ENCODE results near the gene MGRN1.

The MGRN1 gene

DNA sequence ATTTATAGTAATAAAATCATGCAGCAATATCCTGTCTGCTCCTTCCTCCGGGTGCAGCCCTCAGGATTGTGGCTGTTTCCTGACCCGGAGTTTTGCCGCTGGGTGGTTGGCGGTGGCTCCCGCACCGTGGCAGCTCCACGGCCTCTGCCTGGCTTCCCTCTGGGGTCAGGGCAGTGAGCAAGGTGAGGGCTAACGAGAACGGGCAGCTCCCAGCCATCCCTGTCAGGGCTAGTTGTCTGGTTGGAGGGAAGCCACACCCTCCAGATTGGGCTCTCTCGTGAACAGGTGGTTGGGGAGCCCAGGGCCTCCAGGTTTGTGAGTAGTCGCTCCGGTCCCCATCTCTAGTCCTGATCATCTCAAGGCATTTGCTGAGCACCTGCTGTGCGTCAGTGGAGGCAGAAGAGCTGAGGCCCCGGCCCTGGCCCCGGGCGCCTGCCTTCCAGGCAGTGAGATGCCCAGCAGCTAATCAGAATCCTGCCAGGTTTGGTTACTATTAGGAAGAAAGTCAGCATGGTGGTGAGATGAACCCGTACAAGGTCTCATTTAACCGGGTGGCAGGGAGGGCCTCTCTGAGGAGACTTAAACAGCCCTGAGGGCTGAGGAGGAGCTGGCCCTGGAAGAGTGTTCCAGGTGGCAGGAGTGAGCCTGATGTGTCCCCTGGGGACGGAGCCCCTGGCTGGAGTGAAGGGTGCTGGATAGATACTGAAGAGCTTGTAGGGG is 66.5 kb downstream of the MGRN1 start:
- no peak overlapping the region for H3K4me3 ChIP-seq (replicated peaks; ENCODE audit: low read depth, low read length)
- TF ChIP-seq, protein P1, sequence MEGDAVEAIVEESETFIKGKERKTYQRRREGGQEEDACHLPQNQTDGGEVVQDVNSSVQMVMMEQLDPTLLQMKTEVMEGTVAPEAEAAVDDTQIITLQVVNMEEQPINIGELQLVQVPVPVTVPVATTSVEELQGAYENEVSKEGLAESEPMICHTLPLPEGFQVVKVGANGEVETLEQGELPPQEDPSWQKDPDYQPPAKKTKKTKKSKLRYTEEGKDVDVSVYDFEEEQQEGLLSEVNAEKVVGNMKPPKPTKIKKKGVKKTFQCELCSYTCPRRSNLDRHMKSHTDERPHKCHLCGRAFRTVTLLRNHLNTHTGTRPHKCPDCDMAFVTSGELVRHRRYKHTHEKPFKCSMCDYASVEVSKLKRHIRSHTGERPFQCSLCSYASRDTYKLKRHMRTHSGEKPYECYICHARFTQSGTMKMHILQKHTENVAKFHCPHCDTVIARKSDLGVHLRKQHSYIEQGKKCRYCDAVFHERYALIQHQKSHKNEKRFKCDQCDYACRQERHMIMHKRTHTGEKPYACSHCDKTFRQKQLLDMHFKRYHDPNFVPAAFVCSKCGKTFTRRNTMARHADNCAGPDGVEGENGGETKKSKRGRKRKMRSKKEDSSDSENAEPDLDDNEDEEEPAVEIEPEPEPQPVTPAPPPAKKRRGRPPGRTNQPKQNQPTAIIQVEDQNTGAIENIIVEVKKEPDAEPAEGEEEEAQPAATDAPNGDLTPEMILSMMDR (IDR thresholded peaks at IDR 0.05; ENCODE audit: low read length, missing control alignments): no peak
- no peak for DNase-seq (ENCODE audit: low read depth)

DNA sequence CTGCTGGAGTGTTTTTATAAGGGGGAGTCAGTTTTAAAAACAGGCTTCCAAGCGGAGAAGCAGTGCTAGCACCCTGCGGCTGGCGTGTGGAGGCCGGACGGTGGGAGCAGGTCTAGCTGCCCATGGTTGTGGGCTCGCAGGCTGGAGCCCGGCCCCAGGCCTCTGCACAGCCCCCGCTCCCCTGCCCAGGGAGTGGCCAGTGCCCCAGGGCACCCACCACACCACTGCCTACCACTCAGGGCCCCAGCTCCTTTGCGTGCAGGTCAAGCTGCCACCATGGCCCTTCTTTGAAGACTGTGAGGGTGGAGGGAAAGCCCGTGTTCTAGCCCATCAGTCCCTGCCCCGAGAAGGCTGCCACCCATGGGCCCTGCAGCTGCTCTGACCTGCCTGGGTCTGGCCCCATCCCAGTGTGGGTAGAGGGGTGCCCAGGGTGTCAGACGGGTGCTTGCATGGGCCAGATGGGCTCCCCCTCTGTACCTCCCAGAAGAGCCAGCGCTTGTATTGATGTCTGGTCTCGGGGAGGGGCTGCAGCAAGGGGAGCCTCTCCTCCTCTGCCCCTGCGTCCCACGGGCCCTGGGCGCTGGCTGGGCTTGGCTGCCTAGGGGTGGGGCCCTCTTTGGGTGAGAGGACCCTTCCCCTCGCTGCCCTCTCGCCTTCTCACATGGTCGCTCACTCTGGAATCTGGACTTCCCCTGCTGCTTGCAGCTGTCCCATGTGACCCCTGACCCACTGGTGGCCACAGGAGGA is 67.2 kb downstream of the MGRN1 start:
- TF ChIP-seq, protein P1 (IDR thresholded peaks at IDR 0.05; ENCODE audit: low read length, missing control alignments): no peak
- DNase-seq (ENCODE audit: low read depth): no peak
- H3K4me3 ChIP-seq (replicated peaks; ENCODE audit: low read depth, low read length): no peak overlapping the region

DNA sequence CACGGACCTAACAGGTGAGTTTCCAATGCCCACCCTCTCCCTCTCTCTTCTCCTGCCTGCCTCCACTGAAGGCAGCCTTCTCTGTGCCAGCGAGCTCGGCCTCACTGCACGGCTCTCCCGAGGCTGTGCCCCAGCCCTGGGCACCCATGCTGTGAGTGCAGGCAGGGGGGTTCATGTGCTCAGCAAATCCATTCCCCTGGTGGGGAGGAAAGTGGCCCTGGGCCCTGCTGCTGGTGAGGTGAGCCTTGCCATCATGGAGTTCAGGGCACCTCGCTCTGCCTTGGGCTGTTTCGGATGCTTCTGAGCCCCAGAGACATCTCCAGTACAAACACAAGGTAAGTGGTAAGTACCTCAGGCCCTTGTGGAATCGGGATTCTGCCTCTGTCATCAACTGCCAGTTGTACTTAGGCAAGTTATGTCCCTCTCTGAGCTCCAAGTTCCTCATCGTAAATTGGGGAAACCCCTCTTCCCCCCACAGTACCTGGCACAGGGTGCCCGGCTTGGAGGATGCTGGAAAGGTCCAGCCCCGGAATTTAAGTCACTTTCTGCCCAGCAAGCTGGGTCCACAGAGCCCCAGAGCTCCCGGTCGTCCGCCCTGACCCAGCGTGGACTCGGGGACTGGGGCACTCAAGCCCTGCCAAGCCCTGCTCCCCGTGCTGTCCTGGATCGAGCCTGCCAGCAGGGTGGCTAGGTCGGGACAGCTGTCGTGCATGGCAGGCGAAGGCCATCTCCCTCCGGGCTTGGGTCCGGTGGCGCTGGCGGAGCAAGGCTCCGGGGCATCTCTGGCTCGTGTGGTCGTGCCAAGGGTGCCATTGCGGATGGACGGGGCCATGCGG is 68.1 kb downstream of the MGRN1 start:
- peak overlapping the region; percentile 61 for H3K4me3 ChIP-seq (replicated peaks; ENCODE audit: low read depth, low read length)
- DNase-seq (ENCODE audit: low read depth): no peak
- TF ChIP-seq, protein P1 (IDR thresholded peaks at IDR 0.05; ENCODE audit: low read length, missing control alignments): no peak

DNA sequence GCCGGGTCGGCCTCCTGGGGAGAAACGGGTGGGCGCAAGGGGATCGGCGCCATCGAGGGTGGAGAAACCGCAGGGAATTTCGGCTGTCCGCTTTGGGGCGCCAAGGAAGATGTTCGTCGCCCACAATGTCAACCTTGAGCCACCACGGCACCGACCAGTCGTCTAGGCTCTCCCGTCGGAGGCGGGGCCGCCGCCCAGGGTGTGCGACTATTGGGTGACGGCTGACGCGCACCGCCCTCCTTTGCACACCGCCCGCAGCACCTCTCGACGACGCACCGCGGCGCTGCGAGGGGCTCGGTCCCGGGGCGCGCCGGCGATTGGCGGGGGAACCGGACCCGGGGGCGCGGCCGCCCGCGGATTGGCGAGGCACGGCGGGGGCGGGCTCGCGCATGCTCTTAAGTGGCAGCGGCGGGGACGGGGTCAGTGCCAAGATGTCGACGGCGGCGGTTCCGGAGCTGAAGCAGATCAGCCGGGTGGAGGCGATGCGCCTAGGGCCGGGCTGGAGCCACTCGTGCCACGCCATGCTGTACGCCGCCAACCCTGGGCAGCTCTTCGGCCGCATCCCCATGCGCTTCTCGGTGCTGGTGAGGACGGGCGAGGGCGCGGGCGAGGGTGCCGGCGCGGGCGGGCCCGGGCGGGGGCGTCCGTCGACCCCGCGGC is 68.8 kb downstream of the MGRN1 start, which contains the start of gene NUDT16L1:
Gene NUDT16L1 (plus strand): TSS at position 267 of the 660 bp plus-strand sequence. CDS start 165 bp downstream, at position 432.
- peak; percentile 94 for DNase-seq (ENCODE audit: low read depth)
- H3K4me3 ChIP-seq (replicated peaks; ENCODE audit: low read depth, low read length): peak within 1 kb of the TSS; percentile 80
- TF ChIP-seq, protein P1 (IDR thresholded peaks at IDR 0.05; ENCODE audit: low read length, missing control alignments): no peak

DNA sequence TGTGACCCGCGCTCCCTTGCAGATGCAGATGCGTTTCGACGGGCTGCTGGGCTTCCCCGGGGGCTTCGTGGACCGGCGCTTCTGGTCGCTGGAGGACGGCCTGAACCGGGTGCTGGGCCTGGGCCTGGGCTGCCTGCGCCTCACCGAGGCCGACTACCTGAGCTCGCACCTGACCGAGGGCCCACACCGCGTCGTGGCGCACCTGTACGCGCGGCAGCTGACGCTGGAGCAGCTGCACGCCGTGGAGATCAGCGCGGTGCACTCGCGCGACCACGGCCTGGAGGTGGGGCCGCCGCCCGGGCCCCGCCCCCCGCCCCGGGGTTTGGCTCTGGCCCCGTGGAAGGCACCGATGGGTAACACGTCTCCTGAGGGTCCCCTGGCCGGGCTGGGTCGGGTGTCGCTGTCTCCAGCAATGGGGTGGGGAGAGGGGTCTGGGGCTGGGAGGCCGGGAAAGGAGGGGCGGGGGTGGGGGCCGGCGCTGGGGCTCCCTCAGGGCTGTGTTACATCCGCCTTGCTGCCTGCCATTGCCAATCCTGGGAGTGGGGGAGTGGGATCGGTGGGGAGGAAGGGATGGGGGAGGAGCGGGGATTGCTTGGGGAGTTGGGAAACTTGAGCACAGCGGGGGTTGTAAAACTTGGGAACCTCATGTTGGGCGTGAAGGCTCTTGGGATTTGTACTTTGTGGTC is 69.5 kb downstream of the MGRN1 start:
- DNase-seq (ENCODE audit: low read depth): peak; percentile 64
- peak overlapping the region; percentile 80 for H3K4me3 ChIP-seq (replicated peaks; ENCODE audit: low read depth, low read length)
- TF ChIP-seq, protein P1 (IDR thresholded peaks at IDR 0.05; ENCODE audit: low read length, missing control alignments): no peak

Data from fibroblast of pulmonary artery (primary cell).